ENCODE results near the gene SRGAP1.

GRCh38 chr12:63978519-63978918, 134.0 kb downstream of the SRGAP1 start:
- TF ChIP-seq POLR2AphosphoS5 (IDR thresholded peaks at IDR 0.05; ENCODE audit: low read depth, low read length) (no peak), FOXP2 (optimal IDR thresholded peaks at IDR 0.05; ENCODE audit: borderline replicate concordance, extremely low read depth, extremely low read length, insufficient read depth) (no peak), SIN3A (IDR thresholded peaks at IDR 0.05; ENCODE audit: borderline replicate concordance, insufficient read depth, low read length) (no peak), TAF1 (IDR thresholded peaks at IDR 0.05; ENCODE audit: borderline replicate concordance, insufficient read depth, low read length) (no peak)

Data from PFSK-1 (cell line).